ENCODE data around the gene C14orf93. TPM values are rescaled to one million over a fixed set of nuclear protein-coding genes. Genes with fewer than 3 reads are reported as not detected.

C14orf93 gene
- total RNA-seq, 1 experiment from 2014 or later = 9.9 TPM

- POLR2A ChIA-PET (ENCODE audit: low non-redundant PET) = no interaction called here
- peaks cover 31% of the 10 kb centered on the region for H3K36me3 ChIP-seq (ENCODE audit: insufficient read depth, low read length, poor library complexity, severe bottlenecking)
- H3K9me3 ChIP-seq (ENCODE audit: low read depth, low read length, poor library complexity, severe bottlenecking) = no peaks in the 10 kb centered on the region
- H3K27ac ChIP-seq (ENCODE audit: low read depth, low read length, poor library complexity, severe bottlenecking) = peak overlapping the region; percentile 98
- CTCF ChIA-PET = interaction anchor here (0.6 kb wide), 1 partner anchor 41 kb away, joined by 3 read pairs; no protein-coding TSS in a partner anchor
- DNase-seq (ENCODE audit: low spot score) = no peak
- H3K4me1 ChIP-seq (ENCODE audit: insufficient read depth, low read length, poor library complexity, severe bottlenecking) = peaks cover 20% of the 10 kb centered on the region
- TF ChIP-seq EZH2 (IDR thresholded peaks at IDR 0.05; ENCODE audit: borderline replicate concordance, low read depth, low read length, poor library complexity, severe bottlenecking) = no peak
- TF ChIP-seq, protein P1, sequence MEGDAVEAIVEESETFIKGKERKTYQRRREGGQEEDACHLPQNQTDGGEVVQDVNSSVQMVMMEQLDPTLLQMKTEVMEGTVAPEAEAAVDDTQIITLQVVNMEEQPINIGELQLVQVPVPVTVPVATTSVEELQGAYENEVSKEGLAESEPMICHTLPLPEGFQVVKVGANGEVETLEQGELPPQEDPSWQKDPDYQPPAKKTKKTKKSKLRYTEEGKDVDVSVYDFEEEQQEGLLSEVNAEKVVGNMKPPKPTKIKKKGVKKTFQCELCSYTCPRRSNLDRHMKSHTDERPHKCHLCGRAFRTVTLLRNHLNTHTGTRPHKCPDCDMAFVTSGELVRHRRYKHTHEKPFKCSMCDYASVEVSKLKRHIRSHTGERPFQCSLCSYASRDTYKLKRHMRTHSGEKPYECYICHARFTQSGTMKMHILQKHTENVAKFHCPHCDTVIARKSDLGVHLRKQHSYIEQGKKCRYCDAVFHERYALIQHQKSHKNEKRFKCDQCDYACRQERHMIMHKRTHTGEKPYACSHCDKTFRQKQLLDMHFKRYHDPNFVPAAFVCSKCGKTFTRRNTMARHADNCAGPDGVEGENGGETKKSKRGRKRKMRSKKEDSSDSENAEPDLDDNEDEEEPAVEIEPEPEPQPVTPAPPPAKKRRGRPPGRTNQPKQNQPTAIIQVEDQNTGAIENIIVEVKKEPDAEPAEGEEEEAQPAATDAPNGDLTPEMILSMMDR (conservative IDR thresholded peaks at IDR 0.05; ENCODE audit: low read depth, low read length) = no peak
- intact Hi-C loops (cut with micrococcal nuclease; ENCODE audit: unreplicated experiment) = no loop called here
- peak overlapping the region; percentile 87 for H3K4me3 ChIP-seq (ENCODE audit: low read depth, low read length, poor library complexity, severe bottlenecking)
- TSS peak; percentile 92 for BruUV-seq (replicated peaks)
- H3K27me3 ChIP-seq (replicated peaks; ENCODE audit: insufficient read depth, low read depth, low read length, poor library complexity) = no peaks in the 10 kb centered on the region
These were observed 25.6 kb upstream of the C14orf93 start for GRCh38 chr14:23035303-23036144.

GRCh38 chr14:23034498-23035302, 24.8 kb upstream of the C14orf93 start, which contains the start of gene PSMB5:
PSMB5 (minus strand) TSS chr14:23034900; CDS start chr14:23034881, 19 bp downstream.
- TF ChIP-seq, protein P1 (conservative IDR thresholded peaks at IDR 0.05; ENCODE audit: low read depth, low read length) = no peak
- no peak for TF ChIP-seq EZH2 (IDR thresholded peaks at IDR 0.05; ENCODE audit: borderline replicate concordance, low read depth, low read length, poor library complexity, severe bottlenecking)
- peak; percentile 97 for DNase-seq (ENCODE audit: low spot score)
- Histone ChIP-seq H3K4me1 (ENCODE audit: insufficient read depth, low read length, poor library complexity, severe bottlenecking) (peaks cover 20% of the 10 kb centered on the region), H3K36me3 (ENCODE audit: insufficient read depth, low read length, poor library complexity, severe bottlenecking) (peaks cover 35% of the 10 kb centered on the region), H3K4me3 (ENCODE audit: low read depth, low read length, poor library complexity, severe bottlenecking) (peak within 1 kb of the TSS; percentile 87), H3K9me3 (ENCODE audit: low read depth, low read length, poor library complexity, severe bottlenecking) (no peaks in the 10 kb centered on the region), H3K27me3 (replicated peaks; ENCODE audit: insufficient read depth, low read depth, low read length, poor library complexity) (no peaks in the 10 kb centered on the region), H3K27ac (ENCODE audit: low read depth, low read length, poor library complexity, severe bottlenecking) (peak within 1 kb of the TSS; percentile 98)
- ChIA-PET CTCF (no interaction called here), POLR2A (ENCODE audit: low non-redundant PET) (no interaction called here)
- no TSS peak for BruUV-seq (replicated peaks)
- intact Hi-C loops (cut with micrococcal nuclease; ENCODE audit: unreplicated experiment) = loop anchor here (1.0 kb wide), 1 partner anchor 27 kb away; no protein-coding TSS in a partner anchor

DNA sequence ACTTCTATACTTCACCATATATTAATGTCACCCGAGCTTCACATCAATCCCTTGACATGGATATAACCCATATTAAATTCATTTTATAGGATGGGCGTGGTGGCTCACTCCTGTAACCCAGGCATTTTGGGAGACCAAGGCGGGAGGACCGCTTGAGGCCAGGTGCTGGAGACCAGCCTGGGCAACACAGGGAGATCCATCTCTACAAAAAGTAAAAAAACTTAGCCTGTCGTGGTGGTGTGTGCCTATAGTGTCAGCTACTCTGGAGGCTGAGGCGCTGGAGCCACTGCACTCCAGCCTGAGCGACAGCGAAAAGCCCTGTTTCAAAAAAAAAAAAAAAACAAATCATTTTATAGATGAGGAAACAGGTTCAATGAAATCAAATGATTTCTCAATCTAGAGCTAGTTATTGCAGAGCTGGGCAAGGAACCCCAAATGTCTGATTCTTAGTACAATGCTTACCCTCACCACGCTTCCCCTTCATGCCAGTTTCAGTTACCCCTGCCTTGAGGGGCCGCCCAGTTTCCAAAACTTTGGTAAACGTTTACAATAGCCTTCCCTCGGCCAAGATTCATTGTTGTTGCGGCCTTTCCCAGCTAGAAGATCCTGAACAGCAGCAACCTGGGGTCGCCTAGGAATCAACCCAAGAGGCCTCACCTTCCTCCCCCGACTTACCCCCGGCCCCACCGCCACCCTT, 24.0 kb upstream of the C14orf93 start:
- TSS peak; percentile 75 for BruUV-seq (replicated peaks)
- H3K4me1 ChIP-seq (ENCODE audit: insufficient read depth, low read length, poor library complexity, severe bottlenecking) = peaks cover 24% of the 10 kb centered on the region
- ChIA-PET CTCF (no interaction called here), POLR2A (ENCODE audit: low non-redundant PET) (interaction anchor here (0.6 kb wide), 1 partner anchor 445 kb away, joined by 4 read pairs; no protein-coding TSS in a partner anchor)
- TF ChIP-seq, protein P1 (conservative IDR thresholded peaks at IDR 0.05; ENCODE audit: low read depth, low read length) = no peak
- TF ChIP-seq EZH2 (IDR thresholded peaks at IDR 0.05; ENCODE audit: borderline replicate concordance, low read depth, low read length, poor library complexity, severe bottlenecking) = no peak
- peak overlapping the region; percentile 98 for H3K27ac ChIP-seq (ENCODE audit: low read depth, low read length, poor library complexity, severe bottlenecking)
- H3K27me3 ChIP-seq (replicated peaks; ENCODE audit: insufficient read depth, low read depth, low read length, poor library complexity) = no peaks in the 10 kb centered on the region
- peak overlapping the region; percentile 87 for H3K4me3 ChIP-seq (ENCODE audit: low read depth, low read length, poor library complexity, severe bottlenecking)
- no peaks in the 10 kb centered on the region for H3K9me3 ChIP-seq (ENCODE audit: low read depth, low read length, poor library complexity, severe bottlenecking)
- H3K36me3 ChIP-seq (ENCODE audit: insufficient read depth, low read length, poor library complexity, severe bottlenecking) = peaks cover 42% of the 10 kb centered on the region
- intact Hi-C loops (cut with micrococcal nuclease; ENCODE audit: unreplicated experiment) = loop anchor here (1.0 kb wide), 1 partner anchor 27 kb away; no protein-coding TSS in a partner anchor
- DNase-seq (ENCODE audit: low spot score) = peak; percentile 30
